HepG2 (cell line): ENCODE data around the gene TPRA1. TPM values are rescaled to one million over a fixed set of nuclear protein-coding genes. Genes with fewer than 3 reads are reported as not detected.
A peak's percentile ranks its signal among the peaks of the same experiment; 100 is the strongest.

Experiments
- BRD4 ChIP-seq: sonication (generic); formaldehyde crosslinking; IDR thresholded peaks from 2 replicates; pipeline ENCODE4 v1.4.0; 2020; ENCODE audit warnings: missing genetic modification reagents
- CBX1 ChIP-seq: IDR thresholded peaks from one replicate; pipeline ENCODE4 v1.6.1; 2016; ENCODE audit warnings: antibody characterized with exemption, low read depth
- HNRNPLL ChIP-seq: fragments of 200-400 bp; formaldehyde crosslinking; IDR thresholded peaks from 2 replicates; pipeline ENCODE4 v1.6.1; 2017; ENCODE audit warnings: mild to moderate bottlenecking, low read depth, low read length; ENCODE audit not compliant: poor library complexity, severe bottlenecking
- IRX3 ChIP-seq: sonication (generic); formaldehyde crosslinking; IDR thresholded peaks from 2 replicates; pipeline ENCODE4 v1.8.1; 2023; ENCODE audit warnings: mild to moderate bottlenecking, low read depth, missing genetic modification reagents, borderline replicate concordance
- RARG ChIP-seq: sonication (generic); formaldehyde crosslinking; IDR thresholded peaks from 2 replicates; pipeline ENCODE4 v1.4.0; 2020; ENCODE audit warnings: low read depth, mild to moderate bottlenecking, missing genetic modification reagents
- SALL1 ChIP-seq: sonication (generic); formaldehyde crosslinking; IDR thresholded peaks from 2 replicates; pipeline ENCODE4 v1.8.0; 2022; ENCODE audit warnings: mild to moderate bottlenecking, missing genetic modification reagents
- TP53 ChIP-seq: sonication (generic); formaldehyde crosslinking; conservative IDR thresholded peaks from 2 replicates; pipeline ENCODE4 v1.4.0; 2020; ENCODE audit warnings: missing genetic modification reagents
- ZFP36L2 ChIP-seq: sonication (generic); formaldehyde crosslinking; IDR thresholded peaks from 2 replicates; pipeline ENCODE4 v1.4.0; 2020; ENCODE audit warnings: missing genetic modification reagents
- ZNF430 ChIP-seq: sonication (generic); formaldehyde crosslinking; IDR thresholded peaks from 2 replicates; pipeline ENCODE4 v1.9.0; 2021; ENCODE audit warnings: mild to moderate bottlenecking, missing genetic modification reagents
- ZNF432 ChIP-seq: sonication (generic); formaldehyde crosslinking; IDR thresholded peaks from 2 replicates; pipeline ENCODE4 v1.5.0; 2020; ENCODE audit warnings: missing genetic modification reagents, mild to moderate bottlenecking, borderline replicate concordance
- ZNF619 ChIP-seq: sonication (generic); formaldehyde crosslinking; IDR thresholded peaks from 2 replicates; pipeline ENCODE4 v1.4.0; 2020; ENCODE audit warnings: mild to moderate bottlenecking, missing genetic modification reagents
- ZNF709 ChIP-seq: sonication (generic); formaldehyde crosslinking; IDR thresholded peaks from 2 replicates; pipeline ENCODE4 v1.5.0; 2020; ENCODE audit warnings: mild to moderate bottlenecking, missing genetic modification reagents
- polyA plus RNA-seq, 8 experiments: library from polyadenylated mRNA; depleted of rRNA in 3 of 8; stranded (reverse) in 7 of 8; unstranded in 1 of 8; fragments of >200 nt; fragmentation: Illumina TruSeq in 4 of 8; extraction: Trizol in 4 of 8; gene quantifications; 2 replicates each; pipeline versions ENCODE4 v1.2.1 to v1.2.3, GENCODE V29; 2011 to 2016; ENCODE audit warnings: low read depth in 4 of 8, missing spikeins in 1 of 8, mixed read lengths in 1 of 8; ENCODE audit not compliant: insufficient read depth in 1 of 8
- total RNA-seq, 5 experiments: library from RNA; depleted of rRNA; stranded (reverse); fragments of >200 nt; fragmentation: Illumina TruSeq; extraction: Trizol; gene quantifications; 2 replicates each; pipeline ENCODE4 v1.2.3, GENCODE V29; 2016; ENCODE audit warnings: low read depth in 1 of 5
- TF ChIP-seq, protein P1 (sequence below): sonication (generic); formaldehyde crosslinking; IDR thresholded peaks from 2 replicates; pipeline ENCODE4 v1.4.0; 2020; ENCODE audit warnings: missing genetic modification reagents
- TF ChIP-seq, protein P2 (sequence below): sonication (generic); formaldehyde crosslinking; IDR thresholded peaks from 2 replicates; pipeline ENCODE4 v1.9.0; 2021; ENCODE audit warnings: missing genetic modification reagents, borderline replicate concordance
- TF ChIP-seq, protein P3 (sequence below): sonication (generic); formaldehyde crosslinking; IDR thresholded peaks from 2 replicates; pipeline ENCODE4 v1.9.0; 2022; ENCODE audit warnings: missing genetic modification reagents, mild to moderate bottlenecking, borderline replicate concordance
- TF ChIP-seq, protein P4 (sequence below): IDR thresholded peaks from 2 replicates; pipeline ENCODE4 v1.6.1; 2018; ENCODE audit warnings: missing genetic modification reagents, mild to moderate bottlenecking, missing compliant biosample characterization
- TF ChIP-seq, protein P5 (sequence below): sonication (generic); formaldehyde crosslinking; IDR thresholded peaks from 2 replicates; pipeline ENCODE4 v1.8.1; 2023; ENCODE audit warnings: missing genetic modification reagents, mild to moderate bottlenecking, borderline replicate concordance
- TF ChIP-seq, protein P6 (sequence below): sonication (generic); formaldehyde crosslinking; IDR thresholded peaks from 2 replicates; pipeline ENCODE4 v1.9.0; 2021; ENCODE audit warnings: missing genetic modification reagents, borderline replicate concordance

The TPRA1 gene
- total and polyA plus RNA-seq, 2 of the 13 experiments (the other 11 are each of a cell fraction or from before 2014, with no cell fraction given) = 25.4 to 25.8 TPM

DNA sequence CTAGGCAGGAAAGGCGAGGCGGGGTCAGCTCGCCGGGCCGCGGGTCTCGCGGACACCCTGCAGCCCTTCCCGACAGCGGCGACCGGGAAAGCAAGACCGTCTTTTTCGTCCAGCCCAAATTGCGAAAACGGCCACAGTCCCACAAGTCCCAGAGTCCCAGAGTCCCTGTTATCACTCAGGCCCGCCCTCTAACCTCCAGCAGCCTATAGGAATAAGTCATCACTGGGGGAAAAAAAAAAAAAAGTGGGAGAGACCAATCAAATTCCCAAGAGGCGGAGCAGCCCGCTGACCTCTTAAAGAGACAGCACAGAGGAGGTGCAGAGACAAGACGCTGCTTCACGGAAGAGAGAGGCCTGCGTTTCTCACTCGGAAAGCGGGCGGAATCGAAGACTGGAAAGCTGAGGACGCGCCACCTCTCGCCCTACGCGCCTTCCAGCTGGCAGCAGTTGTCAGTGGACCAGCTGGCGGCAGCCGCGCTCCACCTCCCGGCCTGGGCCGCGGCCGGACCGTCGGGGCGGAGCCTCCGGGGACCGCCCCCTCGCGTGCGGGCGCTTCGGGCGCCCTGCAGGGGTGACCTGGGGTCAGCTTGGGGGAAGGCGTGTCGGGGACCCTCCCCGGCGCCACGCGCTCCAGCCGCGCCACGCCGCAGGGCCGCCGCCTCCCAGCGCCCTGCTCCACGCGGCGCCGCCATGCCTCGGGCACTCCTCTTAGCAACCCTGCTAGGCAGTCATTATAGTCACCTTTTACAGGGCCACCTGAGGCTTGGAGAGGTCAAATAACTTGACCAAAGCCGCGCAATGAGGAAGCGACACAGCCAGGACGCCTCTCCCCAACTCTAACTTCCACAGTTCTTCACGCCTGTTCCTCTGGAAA is at the start of gene TPRA1 (continued):
- TF ChIP-seq IRX3 (no peak), ZNF432 (CRISPR knock-in tag) (no peak), CBX1 (no peak), RARG (no peak; the same call in 1 of the 2 replicates), ZNF430 (CRISPR knock-in tag) (peak; percentile 61; the same call in 1 of the 2 replicates), ZFP36L2 (no peak), HNRNPLL (no peak), SALL1 (peak; percentile 27), BRD4 (CRISPR knock-in tag) (0 out of 2 replicates have a peak, but pooled peaks have one; percentile 43), ZNF619 (CRISPR knock-in tag) (no peak), ZNF709 (CRISPR knock-in tag) (peak; percentile 86), TP53 (CRISPR knock-in tag) (no peak)
- TF ChIP-seq, protein P1, sequence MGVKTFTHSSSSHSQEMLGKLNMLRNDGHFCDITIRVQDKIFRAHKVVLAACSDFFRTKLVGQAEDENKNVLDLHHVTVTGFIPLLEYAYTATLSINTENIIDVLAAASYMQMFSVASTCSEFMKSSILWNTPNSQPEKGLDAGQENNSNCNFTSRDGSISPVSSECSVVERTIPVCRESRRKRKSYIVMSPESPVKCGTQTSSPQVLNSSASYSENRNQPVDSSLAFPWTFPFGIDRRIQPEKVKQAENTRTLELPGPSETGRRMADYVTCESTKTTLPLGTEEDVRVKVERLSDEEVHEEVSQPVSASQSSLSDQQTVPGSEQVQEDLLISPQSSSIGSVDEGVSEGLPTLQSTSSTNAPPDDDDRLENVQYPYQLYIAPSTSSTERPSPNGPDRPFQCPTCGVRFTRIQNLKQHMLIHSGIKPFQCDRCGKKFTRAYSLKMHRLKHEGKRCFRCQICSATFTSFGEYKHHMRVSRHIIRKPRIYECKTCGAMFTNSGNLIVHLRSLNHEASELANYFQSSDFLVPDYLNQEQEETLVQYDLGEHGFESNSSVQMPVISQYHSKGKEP = no peak
- TF ChIP-seq, protein P2, sequence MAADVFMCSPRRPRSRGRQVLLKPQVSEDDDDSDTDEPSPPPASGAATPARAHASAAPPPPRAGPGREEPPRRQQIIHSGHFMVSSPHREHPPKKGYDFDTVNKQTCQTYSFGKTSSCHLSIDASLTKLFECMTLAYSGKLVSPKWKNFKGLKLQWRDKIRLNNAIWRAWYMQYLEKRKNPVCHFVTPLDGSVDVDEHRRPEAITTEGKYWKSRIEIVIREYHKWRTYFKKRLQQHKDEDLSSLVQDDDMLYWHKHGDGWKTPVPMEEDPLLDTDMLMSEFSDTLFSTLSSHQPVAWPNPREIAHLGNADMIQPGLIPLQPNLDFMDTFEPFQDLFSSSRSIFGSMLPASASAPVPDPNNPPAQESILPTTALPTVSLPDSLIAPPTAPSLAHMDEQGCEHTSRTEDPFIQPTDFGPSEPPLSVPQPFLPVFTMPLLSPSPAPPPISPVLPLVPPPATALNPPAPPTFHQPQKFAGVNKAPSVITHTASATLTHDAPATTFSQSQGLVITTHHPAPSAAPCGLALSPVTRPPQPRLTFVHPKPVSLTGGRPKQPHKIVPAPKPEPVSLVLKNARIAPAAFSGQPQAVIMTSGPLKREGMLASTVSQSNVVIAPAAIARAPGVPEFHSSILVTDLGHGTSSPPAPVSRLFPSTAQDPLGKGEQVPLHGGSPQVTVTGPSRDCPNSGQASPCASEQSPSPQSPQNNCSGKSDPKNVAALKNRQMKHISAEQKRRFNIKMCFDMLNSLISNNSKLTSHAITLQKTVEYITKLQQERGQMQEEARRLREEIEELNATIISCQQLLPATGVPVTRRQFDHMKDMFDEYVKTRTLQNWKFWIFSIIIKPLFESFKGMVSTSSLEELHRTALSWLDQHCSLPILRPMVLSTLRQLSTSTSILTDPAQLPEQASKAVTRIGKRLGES (CRISPR knock-in tag) = 0 out of 2 replicates have a peak, but pooled peaks have one; percentile 70
- TF ChIP-seq, protein P3, sequence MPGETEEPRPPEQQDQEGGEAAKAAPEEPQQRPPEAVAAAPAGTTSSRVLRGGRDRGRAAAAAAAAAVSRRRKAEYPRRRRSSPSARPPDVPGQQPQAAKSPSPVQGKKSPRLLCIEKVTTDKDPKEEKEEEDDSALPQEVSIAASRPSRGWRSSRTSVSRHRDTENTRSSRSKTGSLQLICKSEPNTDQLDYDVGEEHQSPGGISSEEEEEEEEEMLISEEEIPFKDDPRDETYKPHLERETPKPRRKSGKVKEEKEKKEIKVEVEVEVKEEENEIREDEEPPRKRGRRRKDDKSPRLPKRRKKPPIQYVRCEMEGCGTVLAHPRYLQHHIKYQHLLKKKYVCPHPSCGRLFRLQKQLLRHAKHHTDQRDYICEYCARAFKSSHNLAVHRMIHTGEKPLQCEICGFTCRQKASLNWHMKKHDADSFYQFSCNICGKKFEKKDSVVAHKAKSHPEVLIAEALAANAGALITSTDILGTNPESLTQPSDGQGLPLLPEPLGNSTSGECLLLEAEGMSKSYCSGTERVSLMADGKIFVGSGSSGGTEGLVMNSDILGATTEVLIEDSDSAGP (CRISPR knock-in tag) = peak; percentile 100
- TF ChIP-seq, protein P4, sequence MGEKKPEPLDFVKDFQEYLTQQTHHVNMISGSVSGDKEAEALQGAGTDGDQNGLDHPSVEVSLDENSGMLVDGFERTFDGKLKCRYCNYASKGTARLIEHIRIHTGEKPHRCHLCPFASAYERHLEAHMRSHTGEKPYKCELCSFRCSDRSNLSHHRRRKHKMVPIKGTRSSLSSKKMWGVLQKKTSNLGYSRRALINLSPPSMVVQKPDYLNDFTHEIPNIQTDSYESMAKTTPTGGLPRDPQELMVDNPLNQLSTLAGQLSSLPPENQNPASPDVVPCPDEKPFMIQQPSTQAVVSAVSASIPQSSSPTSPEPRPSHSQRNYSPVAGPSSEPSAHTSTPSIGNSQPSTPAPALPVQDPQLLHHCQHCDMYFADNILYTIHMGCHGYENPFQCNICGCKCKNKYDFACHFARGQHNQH (CRISPR knock-in tag) = no peak
- TF ChIP-seq, protein P5, sequence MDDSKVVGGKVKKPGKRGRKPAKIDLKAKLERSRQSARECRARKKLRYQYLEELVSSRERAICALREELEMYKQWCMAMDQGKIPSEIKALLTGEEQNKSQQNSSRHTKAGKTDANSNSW (CRISPR knock-in tag) = 0 out of 2 replicates have a peak, but pooled peaks have one; percentile 46
- TF ChIP-seq, protein P6, sequence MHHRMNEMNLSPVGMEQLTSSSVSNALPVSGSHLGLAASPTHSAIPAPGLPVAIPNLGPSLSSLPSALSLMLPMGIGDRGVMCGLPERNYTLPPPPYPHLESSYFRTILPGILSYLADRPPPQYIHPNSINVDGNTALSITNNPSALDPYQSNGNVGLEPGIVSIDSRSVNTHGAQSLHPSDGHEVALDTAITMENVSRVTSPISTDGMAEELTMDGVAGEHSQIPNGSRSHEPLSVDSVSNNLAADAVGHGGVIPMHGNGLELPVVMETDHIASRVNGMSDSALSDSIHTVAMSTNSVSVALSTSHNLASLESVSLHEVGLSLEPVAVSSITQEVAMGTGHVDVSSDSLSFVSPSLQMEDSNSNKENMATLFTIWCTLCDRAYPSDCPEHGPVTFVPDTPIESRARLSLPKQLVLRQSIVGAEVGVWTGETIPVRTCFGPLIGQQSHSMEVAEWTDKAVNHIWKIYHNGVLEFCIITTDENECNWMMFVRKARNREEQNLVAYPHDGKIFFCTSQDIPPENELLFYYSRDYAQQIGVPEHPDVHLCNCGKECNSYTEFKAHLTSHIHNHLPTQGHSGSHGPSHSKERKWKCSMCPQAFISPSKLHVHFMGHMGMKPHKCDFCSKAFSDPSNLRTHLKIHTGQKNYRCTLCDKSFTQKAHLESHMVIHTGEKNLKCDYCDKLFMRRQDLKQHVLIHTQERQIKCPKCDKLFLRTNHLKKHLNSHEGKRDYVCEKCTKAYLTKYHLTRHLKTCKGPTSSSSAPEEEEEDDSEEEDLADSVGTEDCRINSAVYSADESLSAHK (CRISPR knock-in tag) = no peak
